H9 (cell line): Measurements from ENCODE around the gene TH. TPM values are rescaled to one million over a fixed set of nuclear protein-coding genes. Genes with fewer than 3 reads are reported as not detected.

Source experiments
- DNase-seq: peaks from one replicate; pipeline ENCODE4 v3.0.0-alpha.2; 2017
- H2AFZ ChIP-seq: one replicate; pipeline ENCODE4 v1.6.1; 2013; ENCODE audit warnings: mild to moderate bottlenecking, low read length, control low read depth, moderate library complexity
- H2AK5ac ChIP-seq: 2 replicates; pipeline ENCODE4 v1.6.1; 2013; ENCODE audit warnings: low read length, control low read depth, mixed read lengths; ENCODE audit not compliant: insufficient read length
- H2BK120ac ChIP-seq: one replicate; pipeline ENCODE4 v1.6.1; 2013; ENCODE audit warnings: low read depth, mild to moderate bottlenecking, low read length, control low read depth, inconsistent platforms; ENCODE audit not compliant: poor library complexity, severe bottlenecking
- H2BK12ac ChIP-seq: 2 replicates; pipeline ENCODE4 v1.6.1; 2013; ENCODE audit warnings: low read length, control low read depth, mixed read lengths, low read depth; ENCODE audit not compliant: insufficient read length
- H2BK15ac ChIP-seq: 2 replicates; pipeline ENCODE4 v1.6.1; 2013; ENCODE audit warnings: low read depth, low read length, control low read depth
- H2BK20ac ChIP-seq: one replicate; pipeline ENCODE4 v1.6.1; 2013; ENCODE audit warnings: low read depth, mild to moderate bottlenecking, low read length, control low read depth, inconsistent platforms; ENCODE audit not compliant: poor library complexity, severe bottlenecking
- H2BK5ac ChIP-seq: 2 replicates; pipeline ENCODE4 v1.6.1; 2013; ENCODE audit warnings: low read length, control low read depth, mixed read lengths; ENCODE audit not compliant: insufficient read length
- H3K14ac ChIP-seq: 2 replicates; pipeline ENCODE4 v1.6.1; 2013; ENCODE audit warnings: low read length, control low read depth; ENCODE audit not compliant: insufficient read depth
- H3K18ac ChIP-seq: 2 replicates; pipeline ENCODE4 v1.6.1; 2013; ENCODE audit warnings: low read depth, mild to moderate bottlenecking, mixed read lengths, low read length, control low read depth; ENCODE audit not compliant: insufficient read length
- H3K23ac ChIP-seq: 2 replicates; pipeline ENCODE4 v1.6.1; 2013; ENCODE audit warnings: low read length, control low read depth, mixed read lengths, low read depth; ENCODE audit not compliant: insufficient read length
- H3K23me2 ChIP-seq: 2 replicates; pipeline ENCODE4 v1.6.1; 2013; ENCODE audit warnings: low read depth, mild to moderate bottlenecking, mixed read lengths, low read length, control low read depth; ENCODE audit not compliant: insufficient read length, poor library complexity, severe bottlenecking
- H3K27ac ChIP-seq: 2 replicates; pipeline ENCODE4 v1.5.1; 2013; ENCODE audit warnings: low read length, control low read depth, mixed read lengths, low read depth; ENCODE audit not compliant: insufficient read length
- H3K27me3 ChIP-seq: 2 replicates; pipeline ENCODE4 v1.6.1; 2013; ENCODE audit warnings: low read length, control low read depth, inconsistent platforms; ENCODE audit not compliant: insufficient read depth
- H3K4ac ChIP-seq: 2 replicates; pipeline ENCODE4 v1.6.1; 2013; ENCODE audit warnings: low read depth, mild to moderate bottlenecking, control low read depth, inconsistent platforms, low read length, moderate library complexity
- H3K4me1 ChIP-seq: 2 replicates; pipeline ENCODE4 v1.6.1; 2013; ENCODE audit warnings: low read length, control low read depth, inconsistent platforms; ENCODE audit not compliant: insufficient read depth
- H3K4me2 ChIP-seq: 2 replicates; pipeline ENCODE4 v1.6.1; 2013; ENCODE audit warnings: low read length, control low read depth, mixed read lengths; ENCODE audit not compliant: insufficient read length, insufficient read depth
- H3K56ac ChIP-seq: 2 replicates; pipeline ENCODE4 v1.6.1; 2013; ENCODE audit warnings: low read depth, mild to moderate bottlenecking, mixed read lengths, low read length, control low read depth; ENCODE audit not compliant: insufficient read length
- H3K79me1 ChIP-seq: 2 replicates; pipeline ENCODE4 v1.6.1; 2013; ENCODE audit warnings: low read depth, mild to moderate bottlenecking, moderate library complexity, low read length, control low read depth, inconsistent platforms; ENCODE audit not compliant: insufficient read depth, poor library complexity, severe bottlenecking
- H3K79me2 ChIP-seq: 2 replicates; pipeline ENCODE4 v1.6.1; 2013; ENCODE audit warnings: low read length, control low read depth, inconsistent platforms; ENCODE audit not compliant: insufficient read depth
- H3K9ac ChIP-seq: 2 replicates; pipeline ENCODE4 v1.6.1; 2013; ENCODE audit warnings: low read length, control low read depth, mixed read lengths; ENCODE audit not compliant: insufficient read length; ENCODE audit errors: extremely low read depth
- H3K9me3 ChIP-seq: one replicate; pipeline ENCODE4 v1.6.1; 2013; ENCODE audit warnings: low read depth, low read length, inconsistent platforms; ENCODE audit not compliant: control insufficient read depth
- H3T11ph ChIP-seq: one replicate; pipeline ENCODE4 v1.6.1; 2013; ENCODE audit warnings: mild to moderate bottlenecking, low read length, control low read depth, inconsistent platforms
- H4K20me1 ChIP-seq: one replicate; pipeline ENCODE4 v1.6.1; 2013; ENCODE audit not compliant: control insufficient read depth, insufficient read length, insufficient read depth
- H4K5ac ChIP-seq: 2 replicates; pipeline ENCODE4 v1.6.1; 2013; ENCODE audit warnings: low read depth, mild to moderate bottlenecking, mixed read lengths, low read length, control low read depth; ENCODE audit not compliant: insufficient read length
- H4K8ac ChIP-seq: replicated peaks from 2 replicates; pipeline ENCODE4 v1.6.1; 2013; ENCODE audit warnings: low read length, control low read depth, mixed read lengths, low read depth; ENCODE audit not compliant: insufficient read length
- H4K91ac ChIP-seq: 2 replicates; pipeline ENCODE4 v1.6.1; 2013; ENCODE audit warnings: low read depth, mild to moderate bottlenecking, moderate library complexity, mixed read lengths, low read length, control low read depth; ENCODE audit not compliant: insufficient read length
- H3K27ac Mint-ChIP-seq, 3 experiments: 2 replicates in 2 of 3; 3 replicates in 1 of 3; pipeline ENCODE4 v1.8.0; 2020 to 2021; ENCODE audit warnings: mixed read lengths in 3 of 3, mild to moderate bottlenecking in 1 of 3, moderate library complexity in 1 of 3
- H3K27me3 Mint-ChIP-seq: 2 replicates; pipeline ENCODE4 v1.8.0; 2021; ENCODE audit warnings: low read depth, mild to moderate bottlenecking, moderate library complexity, mixed read lengths
- H3K36me3 Mint-ChIP-seq, 3 experiments: 2 replicates in 2 of 3; 3 replicates in 1 of 3; pipeline ENCODE4 v1.8.0; 2020 to 2021; ENCODE audit warnings: low read depth in 3 of 3, mixed read lengths in 3 of 3; ENCODE audit not compliant: insufficient read depth in 1 of 3
- H3K4me1 Mint-ChIP-seq, 2 experiments: 2 replicates each; pipeline ENCODE4 v1.8.0; 2020; ENCODE audit warnings: mixed read lengths in 2 of 2
- H3K4me3 Mint-ChIP-seq, 2 experiments: 2 replicates in 1 of 2; 3 replicates in 1 of 2; pipeline ENCODE4 v1.8.0; 2020 to 2021; ENCODE audit warnings: mild to moderate bottlenecking in 2 of 2, mixed read lengths in 2 of 2, moderate library complexity in 1 of 2
- H3K9me3 Mint-ChIP-seq, 2 experiments: 2 replicates in 1 of 2; 3 replicates in 1 of 2; pipeline ENCODE4 v1.8.0; 2020; ENCODE audit warnings: mild to moderate bottlenecking in 2 of 2, mixed read lengths in 2 of 2, moderate library complexity in 1 of 2
- CTCF ChIP-seq: fragments of 200-600 bp; sonication (generic); conservative IDR thresholded peaks from 3 replicates; pipeline ENCODE4 v1.8.0; 2021; ENCODE audit warnings: antibody characterized with exemption, mild to moderate bottlenecking
- WGBS: extraction: QIAGEN DNeasy Blood & Tissue Kit; methylation state at CpG from one replicate; pipeline ENCODE4 v1.1.7; 2013; ENCODE audit warnings: missing lambda C conversion rate, low lambda C conversion rate, mixed read lengths; ENCODE audit not compliant: insufficient read length; ENCODE audit errors: extremely low coverage; 5-methylcytosine and 5-hydroxymethylcytosine counted together
- total RNA-seq: library from RNA; stranded (reverse); gene quantifications from 2 replicates; pipeline ENCODE4 v1.2.1, GENCODE V29; 2021

TH gene
- total RNA-seq, 1 experiment from 2014 or later: not detected

GRCh38 chr11:2115308-2115707, 56.3 kb downstream of the TH start:
- no peak overlapping the region for H2BK12ac ChIP-seq
- H3K9me3 ChIP-seq: no peaks in the 10 kb centered on the region
- TF ChIP-seq CTCF: no peak
- H3K4me1 ChIP-seq: no peaks in the 10 kb centered on the region
- no peak overlapping the region for H3K27ac Mint-ChIP-seq
- no peak overlapping the region for H3K23ac ChIP-seq
- DNase-seq: no peak
- no peak overlapping the region for H3K4me3 Mint-ChIP-seq
- no peak overlapping the region for H3K56ac ChIP-seq
- H3K36me3 Mint-ChIP-seq: peaks cover 0 to 13% (median 10%) of the 10 kb centered on the region in 3 experiments; a peak in 6 of 7 replicates
- H4K20me1 ChIP-seq: no peaks in the 10 kb centered on the region
- no peak overlapping the region; the same call in 1 of the 2 replicates for H3K14ac ChIP-seq
- H3K18ac ChIP-seq: no peak overlapping the region
- no peak overlapping the region for H3T11ph ChIP-seq
- no peak overlapping the region for H4K5ac ChIP-seq
- no CpG with 5 or more reads among the region's 12 CpGs for WGBS
- H3K4me2 ChIP-seq: no peak overlapping the region
- no peak overlapping the region for H4K8ac ChIP-seq
- peaks cover 7 to 10% of the 10 kb centered on the region in 2 experiments for H3K4me1 Mint-ChIP-seq
- H3K4ac ChIP-seq: no peak overlapping the region
- no peak overlapping the region for H2BK20ac ChIP-seq
- H2BK5ac ChIP-seq: no peak overlapping the region
- no peaks in the 10 kb centered on the region for H3K23me2 ChIP-seq
- no peaks in the 10 kb centered on the region for H3K79me1 ChIP-seq
- no peak overlapping the region for H2BK15ac ChIP-seq
- H2AFZ ChIP-seq: no peak overlapping the region
- H3K27me3 ChIP-seq: no peaks in the 10 kb centered on the region
- no peak overlapping the region for H4K91ac ChIP-seq
- H3K27me3 Mint-ChIP-seq: peaks cover 68% of the 10 kb centered on the region
- H3K27ac ChIP-seq: no peak overlapping the region
- peaks cover 22 to 24% of the 10 kb centered on the region in 2 experiments for H3K9me3 Mint-ChIP-seq
- no peak overlapping the region for H2AK5ac ChIP-seq
- H2BK120ac ChIP-seq: no peak overlapping the region
- no peak overlapping the region for H3K9ac ChIP-seq
- no peaks in the 10 kb centered on the region for H3K79me2 ChIP-seq
